ENCODE results near the gene ANKRD52. TPM values are rescaled to one million over a fixed set of nuclear protein-coding genes. Genes with fewer than 3 reads are reported as not detected.
A peak's percentile ranks its signal among the peaks of the same experiment; 100 is the strongest.
"Not testable (repeated sequence)": the region's sequence is repeated elsewhere in the genome, so short reads cannot be mapped to it uniquely, and the experiment has no call there.

The ANKRD52 gene
- total and polyA plus RNA-seq, 9 of the 15 experiments (the other 6 are each of a cell fraction or from before 2014, with no cell fraction given): 0.52 to 46.8 (median 7.9) TPM

DNA sequence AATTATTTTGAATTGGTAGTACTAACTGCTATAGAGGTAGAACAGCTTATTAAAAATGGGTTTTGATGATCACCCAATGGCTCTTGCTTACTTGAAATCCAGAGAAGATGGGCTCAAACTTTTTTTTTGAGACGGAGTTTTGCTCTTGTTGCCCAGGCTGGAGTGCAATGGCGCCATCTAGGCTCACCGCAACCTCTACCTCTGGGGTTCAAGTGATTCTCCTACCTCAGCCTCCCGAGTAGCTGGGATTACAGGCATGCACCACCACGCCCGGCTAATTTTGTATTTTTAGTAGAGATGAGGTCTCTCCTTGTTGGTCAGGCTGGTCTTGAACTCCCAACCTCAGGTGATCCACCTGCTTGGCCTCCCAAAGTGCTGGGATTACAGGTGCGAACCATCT, 4.8 kb upstream of the ANKRD52 start:
- H3K9me1 ChIP-seq (ENCODE audit: control insufficient read depth, insufficient read depth, low read length); POLR2A ChIA-PET; BruUV-seq (replicated peaks); H4K20me1 ChIP-seq (replicated peaks; ENCODE audit: control insufficient read depth, insufficient read depth, low read length); H3K27ac ChIP-seq (ENCODE audit: extremely low read depth, low read depth, low read length); H3K27me3 ChIP-seq (ENCODE audit: control insufficient read depth in 2 of 2, insufficient read depth in 2 of 2, low read length in 2 of 2); H3K4me3 ChIP-seq; H3K9me3 ChIP-seq (replicated peaks; ENCODE audit: control insufficient read depth, insufficient read depth, low read depth, low read length); ATAC-seq; H3K4me2 ChIP-seq (ENCODE audit: insufficient read depth, low read length); H3K36me3 ChIP-seq (ENCODE audit: control insufficient read depth, insufficient read depth, low read length); in situ Hi-C loops (cut with MboI); H2AFZ ChIP-seq (ENCODE audit: low read depth, low read length); FAIRE-seq; H3K9ac ChIP-seq (ENCODE audit: insufficient read depth in 1 of 2, low read depth in 2 of 2, low read length in 2 of 2); H3K79me2 ChIP-seq (ENCODE audit: control insufficient read depth, insufficient read depth, low read length): not testable (repeated sequence)
- TF ChIP-seq, protein P1, sequence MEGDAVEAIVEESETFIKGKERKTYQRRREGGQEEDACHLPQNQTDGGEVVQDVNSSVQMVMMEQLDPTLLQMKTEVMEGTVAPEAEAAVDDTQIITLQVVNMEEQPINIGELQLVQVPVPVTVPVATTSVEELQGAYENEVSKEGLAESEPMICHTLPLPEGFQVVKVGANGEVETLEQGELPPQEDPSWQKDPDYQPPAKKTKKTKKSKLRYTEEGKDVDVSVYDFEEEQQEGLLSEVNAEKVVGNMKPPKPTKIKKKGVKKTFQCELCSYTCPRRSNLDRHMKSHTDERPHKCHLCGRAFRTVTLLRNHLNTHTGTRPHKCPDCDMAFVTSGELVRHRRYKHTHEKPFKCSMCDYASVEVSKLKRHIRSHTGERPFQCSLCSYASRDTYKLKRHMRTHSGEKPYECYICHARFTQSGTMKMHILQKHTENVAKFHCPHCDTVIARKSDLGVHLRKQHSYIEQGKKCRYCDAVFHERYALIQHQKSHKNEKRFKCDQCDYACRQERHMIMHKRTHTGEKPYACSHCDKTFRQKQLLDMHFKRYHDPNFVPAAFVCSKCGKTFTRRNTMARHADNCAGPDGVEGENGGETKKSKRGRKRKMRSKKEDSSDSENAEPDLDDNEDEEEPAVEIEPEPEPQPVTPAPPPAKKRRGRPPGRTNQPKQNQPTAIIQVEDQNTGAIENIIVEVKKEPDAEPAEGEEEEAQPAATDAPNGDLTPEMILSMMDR (IDR thresholded peaks at IDR 0.05 in 2 of 3, conservative IDR thresholded peaks at IDR 0.05 in 1 of 3; ENCODE audit: insufficient read depth in 2 of 3, low read depth in 1 of 3, low read length in 3 of 3): peak; percentile 26 to 34 (median 27); a peak in 2 of 6 replicates
- peak; percentile 41; the same call in 1 of the 2 replicates for TF ChIP-seq BCOR (IDR thresholded peaks at IDR 0.05)
- peak; percentile 29; the same call in 1 of the 2 replicates for TF ChIP-seq ZBTB33 (CRISPR knock-in tag; IDR thresholded peaks at IDR 0.05)
- TF ChIP-seq RAD21 (CRISPR knock-in tag; conservative IDR thresholded peaks at IDR 0.05 in 1 of 2, IDR thresholded peaks at IDR 0.05 in 1 of 2): peak in 1 of 2 experiments; percentile 25; a peak in 2 of 4 replicates
- DNase-seq (ENCODE audit: extremely low read depth in 1 of 4, low spot score in 3 of 4): peak in 1 of 4 experiments; percentile 30
- H3K4me1 ChIP-seq (replicated peaks in 1 of 2; ENCODE audit: control insufficient read depth in 2 of 2, insufficient read depth in 2 of 2, low read length in 2 of 2): peaks cover 16 to 27% of the 10 kb centered on the region in 2 experiments; a peak in 4 of 5 replicates
- 61% methylated on average over 7 of the region's 7 CpGs for whole genome bisulfite sequencing (ENCODE audit: insufficient coverage, low coverage, missing lambda C conversion rate)
- intact Hi-C loops (cut with micrococcal nuclease): loop anchor here (1.0 kb wide), 1 partner anchor 144 kb away; no protein-coding TSS in a partner anchor
- CTCF ChIA-PET (ENCODE audit: low intra/inter-chr PET ratio): interaction anchor here (0.6 to 0.7 kb wide), 2 partner anchors 140 to 1010 kb away, joined by 3 to 4 read pairs; no protein-coding TSS in a partner anchor

Data from K562 (cell line).